Stomach (tissue), 9 donors: ENCODE results near the gene EBI3. TPM values are rescaled to one million over a fixed set of nuclear protein-coding genes. Genes with fewer than 3 reads are reported as not detected.

Experiments
- DNase-seq, 2 donors: peaks; one replicate each; pipeline versions ENCODE4 v3.0.0 to v3.0.0-alpha.2; 2013 to 2019
- H3K27ac ChIP-seq, 5 donors: fragments of 200-600 bp in 4 of 5; sonication (generic) in 4 of 5; one replicate each; pipeline ENCODE4 v1.5.1; 2013 to 2019; ENCODE audit warnings: mild to moderate bottlenecking in 1 of 5, moderate library complexity in 1 of 5
- H3K27me3 ChIP-seq, 3 donors: fragments of 200-600 bp; sonication (generic); one replicate each; pipeline ENCODE4 v1.5.1; 2017 to 2019; ENCODE audit warnings: mixed run types in 1 of 3
- H3K36me3 ChIP-seq, 4 donors: fragments of 200-600 bp; sonication (generic); 1 replicate in 3 of 4; 2 replicates in 1 of 4; pipeline ENCODE4 v1.5.1; 2016 to 2019
- H3K4me1 ChIP-seq, 4 donors: fragments of 200-600 bp; sonication (generic); one replicate each; pipeline ENCODE4 v1.5.1; 2016 to 2019
- H3K4me3 ChIP-seq, 4 donors: fragments of 200-600 bp; sonication (generic) in 3 of 4; one replicate each; pipeline ENCODE4 v1.5.1; 2016 to 2019; ENCODE audit warnings: mild to moderate bottlenecking in 1 of 4
- H3K9me3 ChIP-seq, 4 donors: fragments of 200-600 bp; sonication (generic); one replicate each; pipeline ENCODE4 v1.5.1; 2016 to 2019
- EP300 ChIP-seq: sonication (generic); formaldehyde crosslinking; IDR thresholded peaks from one replicate; pipeline ENCODE4 v1.6.1; 2017; ENCODE audit warnings: antibody characterized with exemption
- POLR2A ChIP-seq, 4 donors: fragments of 450-650 bp; IDR thresholded peaks; one replicate each; pipeline ENCODE4 v1.6.1; 2016; ENCODE audit warnings: antibody characterized with exemption in 4 of 4, control low read depth in 2 of 4, mild to moderate bottlenecking in 1 of 4, moderate library complexity in 1 of 4
- POLR2AphosphoS5 ChIP-seq, 3 donors: sonication (generic); formaldehyde crosslinking; IDR thresholded peaks; one replicate each; pipeline ENCODE4 v1.6.1; 2016; ENCODE audit warnings: antibody characterized with exemption in 3 of 3
- WGBS, 5 donors: extraction: QIAGEN DNeasy Blood & Tissue Kit in 3 of 5; methylation state at CpG; one replicate each; pipeline versions ENCODE4 v1.1.5 to v1.1.7; 2013 to 2018; 5-methylcytosine and 5-hydroxymethylcytosine counted together
- intact Hi-C: fragments of 100-400 bp; cut with DNase I; formaldehyde crosslinking; loops from one replicate; pipeline ENCODE4 v1.15.1; 2023; ENCODE audit warnings: low total_unique reads
- polyA plus RNA-seq, 3 donors: library from polyadenylated mRNA; stranded (reverse); fragments of 200-250 nt; gene quantifications; one replicate each; pipeline ENCODE4 v1.2.3, GENCODE V29; 2013
- total RNA-seq, 5 donors: library from RNA; depleted of rRNA; stranded (reverse); fragments of >200 nt; gene quantifications; one replicate each; pipeline versions ENCODE4 v1.1.0 to v1.2.3, GENCODE V29; 2014 to 2016
- TF ChIP-seq, protein P1 (sequence below), 7 experiments: fragments of 450-650 bp in 4 of 7; fragments of 200-600 bp in 3 of 7; sonication (generic) in 3 of 7; IDR thresholded peaks; one replicate each; pipeline ENCODE4 v1.5.1; 2016 to 2019; ENCODE audit warnings: antibody characterized with exemption in 7 of 7, control low read depth in 2 of 7, mild to moderate bottlenecking in 1 of 7
- donor health status: healthy with polysubstance abuse.
- donor health status: Bipolar disorder and iron deficiency.
- donor health status: healthy.

EBI3 gene
- total and polyA plus RNA-seq, 8 donors, result 0.55 to 2.7 (median 2.3) TPM; not detected in 4

DNA sequence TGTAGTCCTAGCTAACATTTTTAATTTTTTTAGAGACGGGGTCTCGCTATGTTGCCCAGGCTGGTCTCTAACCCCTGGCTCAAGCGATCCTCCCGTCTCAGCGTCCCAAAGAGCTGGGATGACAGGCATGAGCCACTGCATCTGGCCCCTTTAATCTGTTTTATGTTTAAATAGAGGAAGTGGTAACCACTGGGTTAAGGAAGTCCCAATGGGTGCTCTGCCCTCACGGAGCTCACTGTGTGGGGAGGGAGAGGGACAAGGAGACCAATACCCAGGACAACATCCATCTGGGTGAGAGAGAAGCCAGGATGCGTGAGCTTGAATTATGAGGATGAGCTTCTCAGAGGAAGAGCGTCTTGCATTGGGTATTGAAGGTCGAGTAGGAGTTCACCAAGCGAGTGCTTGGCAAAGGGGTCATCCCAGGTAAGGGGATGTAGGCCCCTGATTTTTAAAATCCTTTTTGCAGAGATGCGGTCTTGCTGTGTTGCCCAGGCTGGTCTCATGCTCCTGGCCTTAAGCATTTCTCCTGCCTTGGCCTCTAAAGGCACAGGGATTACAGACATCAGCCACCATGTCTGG is 31.4 kb downstream of the EBI3 start:
- 94 to 96% (median 95%) methylated on average over 10 to 11 of the region's 11 CpGs for WGBS, 5 donors
- peaks cover 67 to 100% (median 98%) of the 10 kb centered on the region in 4 donors for H3K36me3 ChIP-seq

DNA sequence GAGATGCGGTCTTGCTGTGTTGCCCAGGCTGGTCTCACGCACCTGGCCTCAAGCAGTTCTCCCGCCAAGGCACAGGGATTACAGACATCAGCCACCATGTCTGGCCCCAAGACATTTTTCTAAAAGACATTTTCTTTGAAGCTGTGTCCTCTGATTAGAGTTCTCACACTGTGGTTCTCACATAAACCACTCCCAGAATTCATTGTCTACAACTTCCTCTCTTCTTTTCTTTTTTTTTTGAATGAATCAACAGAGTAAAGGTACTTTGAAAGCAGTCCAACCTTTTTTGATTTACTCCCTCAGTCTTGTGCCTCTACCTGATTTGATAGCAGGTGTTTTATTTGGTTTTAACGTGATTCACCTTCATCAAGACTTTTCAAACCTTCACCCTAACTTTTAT is 35.5 kb downstream of the EBI3 start:
- intact Hi-C loops, result no loop called here
- WGBS, 5 donors, result 46 to 60% (median 54%) methylated on average over 4 of the region's 4 CpGs
- no peak overlapping the region for H3K4me3 ChIP-seq
- H3K27me3 ChIP-seq, result no peaks in the 10 kb centered on the region
- TF ChIP-seq EP300, result no peak
- TF ChIP-seq POLR2A (IDR thresholded peaks at IDR 0.05), result no peak
- DNase-seq, result no peak
- H3K27ac ChIP-seq, result peak overlapping the region in 1 of 5 donors; percentile 26
- H3K36me3 ChIP-seq, result peaks cover 55 to 100% (median 94%) of the 10 kb centered on the region in 4 donors
- peaks cover 0 to 18% (median 11%) of the 10 kb centered on the region in 4 donors for H3K4me1 ChIP-seq
- H3K9me3 ChIP-seq, result no peaks in the 10 kb centered on the region

More for the DNA sequence above, 31.4 kb downstream of the EBI3 start:
- no peaks in the 10 kb centered on the region for H3K27me3 ChIP-seq
- peaks cover 0 to 6% (median 2%) of the 10 kb centered on the region in 4 donors for H3K4me1 ChIP-seq
- intact Hi-C loops, result no loop called here
- H3K9me3 ChIP-seq, result peaks cover 0 to 7% (median 0%) of the 10 kb centered on the region in 4 donors
- H3K27ac ChIP-seq, result no peak overlapping the region
- DNase-seq, result no peak
- H3K4me3 ChIP-seq, result no peak overlapping the region
- no peak for TF ChIP-seq POLR2A (IDR thresholded peaks at IDR 0.05)
- no peak for TF ChIP-seq EP300
- TF ChIP-seq POLR2AphosphoS5 (IDR thresholded peaks at IDR 0.05), result no peak
- TF ChIP-seq, protein P1, sequence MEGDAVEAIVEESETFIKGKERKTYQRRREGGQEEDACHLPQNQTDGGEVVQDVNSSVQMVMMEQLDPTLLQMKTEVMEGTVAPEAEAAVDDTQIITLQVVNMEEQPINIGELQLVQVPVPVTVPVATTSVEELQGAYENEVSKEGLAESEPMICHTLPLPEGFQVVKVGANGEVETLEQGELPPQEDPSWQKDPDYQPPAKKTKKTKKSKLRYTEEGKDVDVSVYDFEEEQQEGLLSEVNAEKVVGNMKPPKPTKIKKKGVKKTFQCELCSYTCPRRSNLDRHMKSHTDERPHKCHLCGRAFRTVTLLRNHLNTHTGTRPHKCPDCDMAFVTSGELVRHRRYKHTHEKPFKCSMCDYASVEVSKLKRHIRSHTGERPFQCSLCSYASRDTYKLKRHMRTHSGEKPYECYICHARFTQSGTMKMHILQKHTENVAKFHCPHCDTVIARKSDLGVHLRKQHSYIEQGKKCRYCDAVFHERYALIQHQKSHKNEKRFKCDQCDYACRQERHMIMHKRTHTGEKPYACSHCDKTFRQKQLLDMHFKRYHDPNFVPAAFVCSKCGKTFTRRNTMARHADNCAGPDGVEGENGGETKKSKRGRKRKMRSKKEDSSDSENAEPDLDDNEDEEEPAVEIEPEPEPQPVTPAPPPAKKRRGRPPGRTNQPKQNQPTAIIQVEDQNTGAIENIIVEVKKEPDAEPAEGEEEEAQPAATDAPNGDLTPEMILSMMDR (IDR thresholded peaks at IDR 0.05), result no peak

DNA sequence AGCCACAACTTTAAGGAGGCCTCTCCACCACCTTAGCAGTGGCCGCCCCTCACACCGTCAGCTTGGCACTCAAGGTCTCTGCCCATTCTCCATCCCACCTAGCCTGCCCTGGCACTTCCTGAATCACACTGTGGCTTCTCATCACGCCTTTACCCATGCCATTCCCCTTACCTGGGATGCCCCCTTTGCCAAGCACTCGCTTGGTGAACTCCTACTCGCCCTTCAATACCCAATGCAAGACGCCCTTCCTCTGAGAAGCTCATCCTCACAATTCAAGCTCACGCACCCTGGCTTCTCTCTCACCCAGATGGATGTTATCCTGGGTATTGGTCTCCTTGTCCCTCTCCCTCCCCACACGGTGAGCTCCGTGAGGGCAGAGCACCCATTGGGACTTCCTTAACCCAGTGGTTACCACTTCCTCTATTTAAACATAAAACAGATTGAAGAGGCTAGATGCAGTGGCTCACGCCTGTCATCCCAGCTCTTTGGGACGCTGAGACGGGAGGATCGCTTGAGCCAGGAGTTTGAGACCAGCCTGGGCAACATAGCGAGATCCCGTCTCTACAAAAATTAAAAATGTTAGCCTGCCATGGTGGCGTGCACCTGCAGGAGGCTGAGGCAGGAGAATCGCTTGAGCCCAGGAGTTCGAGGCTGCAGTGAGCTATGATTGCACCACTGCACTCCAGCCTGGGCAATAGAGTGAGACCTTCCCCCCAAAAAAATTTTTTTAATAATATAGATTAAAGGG is 37.1 kb downstream of the EBI3 start:
- TF ChIP-seq, protein P1 (IDR thresholded peaks at IDR 0.05), result no peak
- TF ChIP-seq EP300, result no peak
- TF ChIP-seq POLR2A (IDR thresholded peaks at IDR 0.05), result no peak
- TF ChIP-seq POLR2AphosphoS5 (IDR thresholded peaks at IDR 0.05), result no peak
- Histone ChIP-seq H3K27ac (no peak overlapping the region), H3K9me3 (no peaks in the 10 kb centered on the region), H3K4me3 (no peak overlapping the region), H3K27me3 (no peaks in the 10 kb centered on the region), H3K4me1 (peaks cover 0 to 18% (median 11%) of the 10 kb centered on the region in 4 donors), H3K36me3 (peaks cover 48 to 99% (median 94%) of the 10 kb centered on the region in 4 donors)
- 82 to 95% (median 90%) methylated on average over 18 of the region's 18 CpGs for WGBS, 5 donors
- intact Hi-C loops, result no loop called here
- DNase-seq, result no peak

DNA sequence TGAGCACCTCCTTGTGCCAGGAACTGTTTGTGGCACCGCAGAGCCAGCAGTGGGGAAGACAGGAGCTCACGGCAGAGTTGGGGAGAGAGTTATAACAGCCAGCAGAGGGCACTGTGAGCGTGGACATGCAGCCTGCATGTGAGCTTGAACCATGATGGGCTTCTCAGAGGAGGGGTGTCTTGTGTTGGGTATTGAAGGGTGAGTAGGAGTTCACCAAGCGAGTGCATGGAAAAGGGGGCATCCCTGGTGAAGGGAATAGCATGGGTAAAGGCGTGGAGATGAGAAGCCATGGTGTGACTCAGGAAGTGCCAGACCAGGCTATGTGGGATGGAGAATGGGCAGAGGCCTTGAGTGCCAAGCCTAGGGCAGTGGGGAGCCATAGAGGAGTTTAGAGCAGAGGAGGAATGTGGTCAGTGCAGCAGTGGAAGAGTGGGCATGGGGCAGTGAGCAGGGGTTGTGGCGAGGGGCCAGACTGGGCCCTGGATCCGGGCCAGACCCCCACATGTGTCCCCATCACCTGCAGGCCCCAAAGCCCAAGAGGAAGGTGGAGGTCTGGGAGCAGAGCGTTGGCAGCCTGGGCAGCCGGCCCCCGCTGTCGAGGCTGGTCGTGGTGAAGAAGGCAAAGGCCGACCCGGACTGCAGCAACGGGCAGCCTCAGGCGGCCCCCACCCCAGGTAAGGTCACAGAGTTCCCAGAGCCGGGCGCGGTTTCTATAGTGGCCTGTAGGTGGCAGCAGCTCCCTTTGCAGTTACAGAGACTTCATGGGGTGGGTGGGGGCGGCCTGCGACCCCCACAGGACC is 38.0 kb downstream of the EBI3 start:
- H3K9me3 ChIP-seq, result no peaks in the 10 kb centered on the region
- TF ChIP-seq POLR2A (IDR thresholded peaks at IDR 0.05), result no peak
- TF ChIP-seq, protein P1 (IDR thresholded peaks at IDR 0.05), result peak in 5 of 7 experiments; percentile 71 to 81 (median 78)
- no peak for TF ChIP-seq EP300
- 41 to 54% (median 44%) methylated on average over 16 to 21 of the region's 21 CpGs for WGBS, 5 donors
- intact Hi-C loops, result no loop called here
- peaks cover 46 to 99% (median 93%) of the 10 kb centered on the region in 4 donors for H3K36me3 ChIP-seq
- H3K27me3 ChIP-seq, result no peaks in the 10 kb centered on the region
- H3K4me3 ChIP-seq, result no peak overlapping the region
- peak; percentile 63 to 64 for DNase-seq
- peaks cover 0 to 18% (median 11%) of the 10 kb centered on the region in 4 donors for H3K4me1 ChIP-seq
- H3K27ac ChIP-seq, result peak overlapping the region; percentile 1 to 82 (median 73)
